Caki2 (cell line): ENCODE data around the gene KDM2B. TPM values are rescaled to one million over a fixed set of nuclear protein-coding genes. Genes with fewer than 3 reads are reported as not detected.
A peak's percentile ranks its signal among the peaks of the same experiment; 100 is the strongest.
"Not testable (repeated sequence)": the region's sequence is repeated elsewhere in the genome, so short reads cannot be mapped to it uniquely, and the experiment has no call there.

Experiments
- DNase-seq: peaks from one replicate; pipeline ENCODE4 v3.0.0-alpha.2; 2015; ENCODE audit warnings: low read depth
- in situ Hi-C: cut with HindIII; loops from 2 replicates; pipeline ENCODE4 v1.10.0; 2016; ENCODE audit warnings: low sequenced_read_pairs, low pct_unique_long_range_greater_than_20kb, mixed read lengths
- total RNA-seq: library from RNA; depleted of rRNA; stranded (reverse); fragments of >200 nt; shearing (Covaris generic); gene quantifications from 2 replicates; pipeline ENCODE4 v1.2.3, GENCODE V29; 2014; ENCODE audit warnings: low replicate concordance

Gene KDM2B
- total RNA-seq, 1 experiment from 2014 or later: 25.8 TPM

DNA sequence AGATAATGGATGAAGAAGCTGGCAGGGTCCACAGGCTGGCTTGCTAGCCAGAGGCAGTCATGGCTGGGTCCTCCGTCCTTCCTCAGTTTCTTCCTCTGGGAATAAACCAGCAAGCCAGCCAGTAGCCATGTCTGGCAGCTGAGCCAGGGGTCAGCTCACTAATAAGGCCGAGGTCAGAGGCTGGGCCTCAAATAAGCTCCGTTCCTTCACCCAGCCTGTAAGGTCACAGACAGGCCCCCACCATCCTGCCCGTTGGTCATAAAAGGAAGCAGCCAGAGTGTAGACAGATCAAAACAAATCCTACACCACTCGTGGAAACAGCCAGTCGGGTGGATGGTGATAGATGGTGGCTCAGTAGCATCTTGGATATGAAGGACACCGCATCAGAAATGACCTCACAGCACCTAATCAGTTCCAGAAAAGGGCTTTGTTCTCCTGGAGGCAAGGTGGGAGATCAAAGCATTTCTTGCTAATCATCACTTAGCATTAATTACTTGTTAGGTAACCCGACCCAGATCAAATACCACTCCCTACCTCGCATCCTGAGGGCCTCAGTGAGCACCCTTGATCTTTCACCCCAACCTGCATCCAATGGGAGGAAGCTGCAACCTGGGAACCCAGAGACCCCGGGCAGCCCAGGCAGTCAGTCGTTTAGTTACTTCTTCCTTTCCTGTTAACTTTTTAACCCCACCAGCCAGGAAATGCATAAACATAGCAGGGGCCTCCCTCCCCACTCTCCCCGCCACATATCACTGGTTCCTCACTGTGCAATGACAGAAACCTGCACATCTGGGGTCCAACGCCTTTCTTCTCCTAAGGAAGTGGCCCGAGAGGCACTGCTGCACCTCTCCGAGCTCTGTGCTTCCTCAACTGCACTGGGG, 90.2 kb downstream of the KDM2B start:
- DNase-seq: no peak
- in situ Hi-C loops: no loop called here

DNA sequence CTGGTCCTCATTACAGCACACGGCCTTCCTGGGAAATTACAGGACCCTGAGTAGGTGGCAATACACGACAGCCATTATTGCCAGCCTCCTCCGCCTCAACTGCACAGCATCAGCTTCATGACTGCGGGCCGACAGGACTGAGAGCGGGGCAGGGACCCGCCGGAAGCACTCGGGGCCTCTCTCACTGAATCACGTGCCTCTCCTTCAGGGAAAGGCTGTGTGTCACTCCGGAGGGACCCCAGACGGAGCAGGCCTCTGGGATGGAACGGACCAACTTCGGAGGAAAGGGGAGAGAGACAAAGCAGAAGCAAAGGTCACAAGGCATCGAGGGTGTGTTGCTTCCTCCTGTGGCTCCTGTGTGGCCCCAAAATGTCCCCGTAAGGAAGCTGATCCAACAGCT, 90.9 kb downstream of the KDM2B start:
- DNase-seq: no peak
- in situ Hi-C loops: no loop called here

DNA sequence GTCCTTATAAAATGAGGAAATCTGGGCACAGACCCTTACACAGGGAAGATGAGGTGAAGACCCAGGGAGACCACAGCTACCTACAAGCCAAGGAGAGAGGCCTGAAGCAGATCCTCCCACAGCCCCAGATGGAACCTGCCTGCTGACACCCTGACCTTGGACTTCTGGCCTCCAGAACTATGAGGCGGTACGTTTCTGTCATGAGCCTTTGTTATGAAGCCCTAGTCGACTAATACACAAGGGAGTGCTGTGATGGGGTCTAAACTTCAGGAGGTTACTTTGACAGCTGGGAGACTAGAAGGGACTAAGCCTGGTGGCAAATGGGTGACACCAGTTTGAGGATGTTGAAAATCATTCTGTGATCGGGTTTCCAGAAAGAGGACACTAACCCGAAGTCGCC, 95.9 kb downstream of the KDM2B start:
- in situ Hi-C loops: no loop called here
- no peak for DNase-seq

DNA sequence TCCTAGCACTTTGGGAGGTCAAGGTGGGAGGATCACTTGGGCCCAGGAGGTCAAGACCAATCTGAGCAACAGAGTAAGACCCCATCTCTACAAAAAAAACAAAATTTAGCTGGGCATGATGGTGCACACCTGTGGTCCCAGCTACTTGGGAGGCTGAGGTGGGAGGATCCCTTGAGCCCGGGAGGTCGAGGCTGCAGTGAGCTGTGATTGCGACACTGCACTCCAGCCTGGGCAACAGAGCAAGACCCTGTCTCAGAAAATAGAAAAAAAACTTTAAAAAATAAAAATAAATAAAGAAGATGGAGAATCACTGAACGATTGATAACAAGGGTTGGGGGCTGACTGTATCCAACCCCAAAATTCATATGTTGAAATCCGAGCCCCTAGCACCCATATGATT, 96.3 kb downstream of the KDM2B start:
- DNase-seq, in situ Hi-C loops: not testable (repeated sequence)

DNA sequence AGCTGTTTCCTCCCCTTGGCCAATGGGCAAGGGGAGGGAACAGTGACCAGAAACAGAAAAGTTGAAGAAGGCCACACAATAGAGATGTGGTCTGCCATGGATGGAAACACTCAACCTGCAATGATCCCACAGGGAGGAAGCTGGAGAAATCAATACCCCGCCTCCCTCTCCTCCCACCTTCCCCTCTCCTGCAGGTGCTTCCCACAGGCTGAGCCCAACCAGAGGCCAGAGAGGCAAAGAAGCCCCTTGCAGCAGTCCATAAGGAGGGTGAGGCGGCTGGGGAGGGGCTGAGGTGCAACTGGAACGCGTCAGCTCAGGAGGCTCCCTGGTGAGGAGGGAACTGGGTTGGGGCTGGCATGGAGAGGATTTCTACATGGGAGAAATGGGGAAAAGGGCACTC, 96.9 kb downstream of the KDM2B start:
- no peak for DNase-seq

DNA sequence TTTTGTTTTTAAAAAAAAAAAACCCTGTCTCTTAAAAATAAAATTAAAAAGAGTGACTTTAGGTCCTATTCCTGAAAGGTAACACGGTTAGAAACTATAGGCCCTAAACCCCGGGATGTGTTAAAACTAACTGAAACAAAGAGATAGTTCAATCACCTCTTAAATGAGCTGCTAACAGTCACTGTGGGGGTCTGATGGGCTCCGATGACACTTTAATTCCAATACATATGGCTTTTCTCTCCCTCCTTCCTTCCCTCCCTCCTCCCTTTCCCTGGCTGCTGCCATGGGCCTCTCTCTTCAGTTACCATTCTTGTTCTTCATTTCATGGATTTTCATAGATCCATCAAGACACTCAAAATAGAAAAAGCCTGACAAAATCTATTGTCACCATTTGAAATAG, 104.3 kb downstream of the KDM2B start:
- no peak for DNase-seq
- in situ Hi-C loops: no loop called here

More for the DNA sequence above, 96.9 kb downstream of the KDM2B start:
- in situ Hi-C loops: no loop called here

DNA sequence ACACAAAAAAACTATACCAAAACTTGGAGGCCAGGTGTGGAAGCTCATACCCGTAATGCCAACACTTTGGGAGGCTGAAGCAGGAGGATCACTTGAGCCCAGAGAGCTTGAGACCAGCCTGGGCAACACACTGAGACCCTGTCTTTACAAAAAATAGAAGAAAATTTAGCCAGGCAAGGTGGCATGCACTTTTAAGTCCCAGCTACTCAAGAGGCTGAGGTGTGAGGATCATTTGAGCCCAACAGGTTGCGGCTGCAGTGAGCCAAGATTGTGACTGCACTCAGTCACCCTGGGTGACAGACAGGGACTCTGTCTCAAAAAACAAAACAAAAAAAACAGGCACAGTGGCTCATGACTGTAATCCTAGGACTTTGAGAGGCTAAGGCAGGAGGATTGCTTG, 105.5 kb downstream of the KDM2B start:
- no peak for DNase-seq
- in situ Hi-C loops: no loop called here

DNA sequence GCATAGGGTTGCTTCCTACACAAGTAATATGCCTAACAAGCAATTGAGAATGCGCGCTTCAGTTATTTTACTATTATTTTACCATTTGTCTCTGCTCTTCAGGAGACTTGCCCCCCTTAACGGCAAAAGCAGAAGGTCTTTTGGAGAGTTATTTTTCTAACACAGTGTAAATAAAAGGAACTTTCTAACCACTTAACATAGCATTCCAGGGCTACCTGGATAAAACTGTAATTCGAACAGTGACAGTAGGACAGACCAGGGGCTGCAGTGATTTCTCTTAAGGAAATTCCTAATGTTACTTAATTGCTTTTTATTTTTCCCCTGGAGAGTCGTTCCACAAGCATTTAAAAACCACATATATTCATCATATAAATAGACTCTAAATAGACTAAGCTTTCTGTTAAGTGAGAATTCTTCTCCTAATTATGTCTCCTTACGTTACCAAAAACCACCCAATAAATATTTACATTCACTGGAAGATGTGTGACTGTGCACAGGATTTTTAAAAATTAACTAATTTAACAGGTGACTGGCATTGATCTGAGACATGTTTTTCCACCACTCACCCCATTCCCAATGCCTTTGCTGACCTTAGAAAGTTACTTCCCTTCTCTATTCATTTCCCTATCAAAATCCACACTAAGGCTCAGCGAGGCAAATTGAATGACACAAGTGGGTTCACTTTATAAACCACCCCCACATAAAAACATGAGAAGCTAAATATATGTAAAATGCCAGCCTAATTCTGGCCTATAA, 108.5 kb downstream of the KDM2B start:
- DNase-seq: peak; percentile 72
- in situ Hi-C loops: no loop called here

DNA sequence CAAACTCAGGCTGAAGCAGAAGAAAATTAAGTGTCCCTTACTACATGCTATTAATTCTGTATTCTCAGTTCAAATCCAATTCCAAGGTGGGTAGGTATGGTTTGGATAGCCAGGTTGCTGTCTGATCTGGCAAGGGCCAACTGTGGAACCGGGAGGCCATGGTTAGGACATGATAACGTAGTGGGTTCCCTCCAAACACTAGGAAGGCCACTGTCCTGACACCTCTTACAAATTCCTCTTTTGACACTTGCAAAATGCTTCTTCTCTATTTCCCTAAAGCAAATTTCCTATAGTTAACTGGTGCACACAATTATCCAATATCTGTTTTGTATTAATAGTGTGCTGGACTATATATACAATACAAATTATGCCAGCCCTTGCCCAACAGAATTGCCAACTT, 110.1 kb downstream of the KDM2B start:
- in situ Hi-C loops: no loop called here
- no peak for DNase-seq

DNA sequence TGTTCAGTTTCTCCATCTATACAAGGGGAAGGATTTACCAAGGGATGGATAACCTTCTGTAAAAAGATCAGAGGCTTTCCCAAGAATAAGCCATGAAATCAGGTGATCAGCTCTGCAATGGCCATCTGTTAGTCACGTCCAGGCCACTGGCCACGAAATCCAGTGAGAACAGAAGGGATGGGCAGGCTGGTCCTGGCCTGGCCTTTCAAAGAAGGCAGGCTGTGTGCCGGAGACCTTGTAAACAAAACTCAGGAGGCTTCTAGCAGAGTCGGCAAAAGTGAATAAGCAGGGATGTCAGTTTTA, 112.4 kb downstream of the KDM2B start:
- in situ Hi-C loops: no loop called here
- DNase-seq: no peak

DNA sequence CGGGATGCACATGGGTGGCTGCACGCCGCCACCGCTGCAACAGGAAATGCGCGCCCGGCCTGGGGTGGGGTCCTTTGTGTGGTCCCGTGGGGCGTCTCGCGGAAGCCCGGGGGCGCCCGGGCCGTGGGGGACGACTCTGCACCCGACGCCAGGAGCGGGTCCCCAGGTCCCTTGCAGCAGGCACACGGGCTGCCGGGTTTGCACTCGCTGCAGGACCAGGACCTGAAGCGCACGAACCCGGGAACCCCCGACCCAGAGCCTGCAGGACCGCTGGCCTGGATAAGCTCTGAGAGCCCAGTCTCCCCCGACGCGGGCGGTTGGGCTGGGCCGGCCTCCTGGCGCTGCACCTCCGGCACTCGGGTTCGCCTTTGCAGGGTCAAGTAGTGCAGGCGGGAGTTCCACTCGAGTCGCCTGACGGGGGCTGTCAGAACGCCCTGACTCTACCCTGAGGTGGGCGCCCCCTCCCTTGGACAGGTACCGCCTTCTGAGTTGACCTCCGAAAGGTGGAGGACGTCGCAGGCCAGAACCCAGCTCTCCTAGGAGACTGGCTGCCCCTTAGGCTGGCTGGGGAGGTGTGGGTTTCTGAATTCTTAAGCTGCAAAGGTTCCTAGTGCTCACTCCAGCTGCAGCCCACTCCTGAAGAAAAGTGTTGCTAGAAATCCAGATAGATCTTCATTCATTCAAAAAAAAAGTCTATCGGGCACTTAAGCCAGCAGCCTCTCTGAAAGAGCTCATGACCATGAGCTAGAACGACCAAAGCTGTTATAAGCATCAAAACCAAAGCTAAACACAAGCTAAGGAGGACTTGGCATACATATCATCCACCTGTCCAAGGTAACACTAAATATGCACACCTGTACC, 113.0 kb downstream of the KDM2B start:
- in situ Hi-C loops: no loop called here
- no peak for DNase-seq

DNA sequence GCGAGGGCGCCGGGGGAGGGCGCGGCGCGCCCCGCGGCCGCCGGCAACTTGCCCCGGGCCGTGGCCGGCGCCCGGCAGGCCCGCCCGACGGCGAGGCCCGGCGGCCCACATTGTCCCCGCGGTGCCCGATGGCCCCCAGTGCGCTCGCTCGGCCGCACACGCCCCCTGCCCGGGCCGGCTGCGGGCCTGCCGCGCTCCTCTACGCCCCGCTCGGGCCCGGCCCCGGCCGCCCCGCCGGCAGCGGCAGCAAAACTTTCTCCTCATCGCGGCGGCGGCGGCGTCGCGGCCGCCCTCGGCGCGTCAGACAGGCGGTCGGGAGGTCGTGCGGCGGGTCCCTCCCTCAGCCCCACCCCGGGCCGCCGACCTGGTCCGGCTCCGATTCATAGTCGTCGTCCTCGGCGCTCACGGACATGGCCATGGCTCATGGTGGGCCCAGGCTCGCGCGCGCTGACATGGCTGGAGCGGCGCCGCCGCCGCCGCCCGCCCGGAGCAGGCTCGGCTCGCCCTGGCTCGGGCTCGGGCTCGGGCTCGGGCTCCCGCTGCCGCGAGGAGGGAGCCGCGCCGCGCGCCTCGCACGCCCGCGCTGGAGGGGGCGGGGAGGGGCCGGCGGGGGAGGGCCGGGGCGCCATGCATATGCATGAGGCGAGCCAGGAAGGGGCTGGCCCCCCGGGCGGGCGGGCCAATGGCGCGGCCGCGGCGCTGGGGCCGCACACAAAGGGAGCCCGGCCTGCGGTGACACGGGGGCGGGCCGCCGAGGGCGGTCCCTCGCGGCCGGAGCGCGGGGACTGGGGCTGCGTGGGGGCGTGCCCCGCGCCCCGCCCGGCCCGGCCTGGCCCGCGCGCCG, 113.8 kb downstream of the KDM2B start:
- in situ Hi-C loops: no loop called here

DNA sequence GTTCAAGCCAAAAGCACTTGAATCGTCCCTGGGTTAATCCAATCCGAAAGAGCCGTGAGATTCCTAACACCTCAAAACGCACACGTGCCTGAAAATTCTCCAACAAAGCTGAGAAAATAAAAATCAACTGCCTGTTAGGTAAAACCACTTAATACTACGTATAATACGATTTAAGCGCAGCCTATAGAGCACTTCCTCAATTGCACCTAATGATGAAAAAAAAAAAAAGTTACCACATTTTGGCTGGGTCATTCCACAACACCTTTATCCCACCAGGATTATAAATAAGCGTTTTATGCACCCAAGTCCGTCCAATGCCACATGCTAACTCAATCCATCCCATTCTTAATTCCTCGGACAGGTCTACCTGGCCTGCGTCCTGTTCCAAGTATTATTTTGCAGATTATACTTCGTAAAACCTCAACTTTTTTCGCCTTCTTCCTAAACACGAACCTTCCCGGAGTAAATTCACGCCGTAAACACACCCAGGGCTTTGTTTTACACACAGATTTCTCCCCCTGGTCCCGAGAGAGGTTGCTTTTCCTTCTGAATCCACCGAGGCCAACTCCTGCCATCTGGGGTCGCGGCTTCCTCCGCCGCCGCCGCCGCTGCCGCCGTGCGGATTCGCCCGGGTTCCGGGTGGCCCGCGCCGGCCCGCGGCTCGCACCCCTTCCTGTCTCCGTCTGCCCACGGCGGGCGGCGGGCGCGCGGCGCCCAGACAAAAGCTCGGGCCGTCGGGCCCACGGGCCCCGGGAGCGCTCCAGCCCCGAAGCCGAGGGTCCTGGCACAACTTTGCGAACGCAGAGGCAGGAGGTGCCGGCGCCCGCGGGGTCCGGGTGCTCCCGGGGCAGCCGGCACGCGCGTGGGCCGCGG, 114.7 kb downstream of the KDM2B start:
- in situ Hi-C loops: no loop called here
- DNase-seq: peak; percentile 23

More for the DNA sequence above, 113.8 kb downstream of the KDM2B start:
- peak; percentile 87 for DNase-seq

DNA sequence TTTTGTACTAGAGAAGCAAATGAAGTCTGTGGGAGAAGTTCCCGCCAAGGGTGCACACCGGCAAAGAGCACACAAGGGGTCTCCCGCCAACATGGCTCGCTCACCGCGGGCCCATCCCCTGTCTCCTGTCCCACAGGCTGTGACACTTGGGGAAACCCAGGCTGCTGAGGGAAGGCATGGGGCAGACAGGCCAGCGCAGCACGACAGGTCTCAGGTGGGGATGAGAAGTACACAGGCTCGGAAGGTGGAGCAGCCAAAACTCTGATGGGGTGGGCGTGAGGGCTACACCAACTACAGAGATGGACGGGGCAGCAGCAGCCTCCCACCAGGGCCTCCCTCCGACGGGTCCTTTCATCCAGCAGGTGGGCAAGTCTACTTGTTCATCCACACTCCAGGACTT, 116.5 kb downstream of the KDM2B start:
- no peak for DNase-seq
- in situ Hi-C loops: no loop called here

DNA sequence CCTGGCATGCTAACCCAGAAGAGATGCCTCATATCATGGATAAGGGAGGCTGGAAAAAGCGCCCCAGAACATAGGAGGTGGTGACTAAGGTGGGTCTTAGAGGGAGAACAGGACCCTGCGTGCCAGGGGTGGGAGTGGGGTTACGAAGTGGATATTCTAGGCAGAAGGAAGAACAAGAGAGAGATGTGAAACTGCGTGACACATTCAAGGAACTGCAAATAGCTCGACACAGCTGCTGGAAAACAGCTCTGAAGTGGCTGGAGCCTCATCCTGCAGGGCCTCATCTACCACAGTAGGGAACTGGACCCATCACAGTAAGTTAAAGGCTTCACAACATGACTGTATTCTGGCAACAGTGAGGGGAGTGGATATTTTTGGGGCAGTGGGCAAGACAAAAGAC, 119.8 kb downstream of the KDM2B start:
- no peak for DNase-seq
- in situ Hi-C loops: no loop called here

DNA sequence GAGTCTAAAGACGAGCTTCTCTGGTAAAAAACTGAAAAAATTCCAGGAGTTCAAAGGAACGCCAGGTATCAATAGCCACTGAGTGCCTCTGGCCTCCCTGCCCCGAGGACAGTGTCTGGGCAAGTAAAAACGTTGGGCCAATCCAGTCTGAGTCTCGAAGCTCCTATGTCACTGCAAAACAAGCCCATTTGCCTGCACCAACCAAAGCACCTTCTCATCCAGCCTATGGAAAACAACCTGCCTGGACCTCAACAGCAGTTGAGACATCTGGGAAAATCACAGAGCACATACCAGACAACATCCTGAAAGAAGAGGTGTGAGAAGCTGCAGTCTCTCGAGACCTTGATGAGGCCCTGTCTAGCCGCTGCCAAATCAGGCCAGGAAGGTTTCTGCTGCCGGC, 124.3 kb downstream of the KDM2B start:
- no peak for DNase-seq
- in situ Hi-C loops: no loop called here

DNA sequence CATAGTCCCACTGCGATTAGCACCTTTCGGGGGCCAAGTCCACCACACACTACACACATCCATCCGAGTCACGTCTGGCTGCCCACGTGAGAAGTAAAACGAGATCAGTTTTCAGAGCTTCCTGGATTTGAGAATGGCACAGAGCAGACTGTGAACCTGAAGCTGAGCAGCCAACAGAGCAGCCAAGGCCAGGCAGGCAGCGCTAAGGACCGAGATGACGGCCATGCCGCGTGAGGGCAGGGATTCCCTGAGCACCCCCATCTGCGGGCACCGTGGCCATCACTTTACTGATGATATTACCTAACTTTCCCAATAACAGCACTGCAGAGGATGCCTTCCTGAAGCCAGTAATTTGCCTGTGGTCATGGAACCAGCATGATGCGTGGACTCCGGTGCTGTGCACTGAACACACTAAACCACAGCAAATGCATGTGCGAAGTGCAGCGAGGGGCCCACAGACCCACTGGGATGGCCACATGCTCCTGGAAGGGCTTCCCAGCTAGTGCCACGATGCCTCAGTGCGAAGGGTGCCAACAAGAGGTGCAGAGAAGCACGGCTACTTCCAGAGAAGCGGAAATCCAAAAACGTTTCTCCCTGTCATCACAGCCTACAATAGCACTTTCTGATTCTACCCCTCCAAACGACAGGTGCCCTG, 124.9 kb downstream of the KDM2B start:
- in situ Hi-C loops: no loop called here

More for the DNA sequence above, 124.9 kb downstream of the KDM2B start:
- DNase-seq: no peak
